GM10266 (cell line): ENCODE measurements around the gene FLG2.
"Not testable (repeated sequence)": the region's sequence is repeated elsewhere in the genome, so short reads cannot be mapped to it uniquely, and the experiment has no call there.

Source experiments
- DNase-seq: peaks from one replicate; pipeline ENCODE4 v3.0.0; 2012; ENCODE audit errors: extremely low spot score
- TF ChIP-seq, protein P1 (sequence below): IDR thresholded peaks from 2 replicates; pipeline ENCODE4 v1.5.1; 2012; ENCODE audit warnings: mild to moderate bottlenecking, low read depth; ENCODE audit not compliant: control insufficient read depth, insufficient read depth; ENCODE audit errors: missing control alignments

The FLG2 gene

DNA sequence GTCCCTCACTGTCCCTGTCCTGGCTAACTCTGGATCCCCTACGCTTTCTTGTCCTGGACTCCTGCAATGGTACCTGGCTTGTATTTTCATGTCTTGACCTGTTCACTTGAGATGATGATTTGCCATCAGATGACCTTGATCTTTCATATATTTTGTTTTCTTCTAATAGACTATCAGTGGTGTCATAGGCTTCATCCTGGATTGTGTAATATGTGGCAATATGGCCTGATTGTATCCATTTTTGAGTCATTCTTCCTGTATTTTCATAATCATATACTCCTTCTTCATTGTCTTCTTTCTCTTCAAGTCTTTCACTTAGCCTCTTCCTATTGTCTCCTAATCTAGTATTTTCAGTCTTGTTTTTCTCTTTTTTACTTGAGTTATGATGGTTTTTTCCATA lies 45.8 kb downstream of the FLG2 start:
- TF ChIP-seq, protein P1, sequence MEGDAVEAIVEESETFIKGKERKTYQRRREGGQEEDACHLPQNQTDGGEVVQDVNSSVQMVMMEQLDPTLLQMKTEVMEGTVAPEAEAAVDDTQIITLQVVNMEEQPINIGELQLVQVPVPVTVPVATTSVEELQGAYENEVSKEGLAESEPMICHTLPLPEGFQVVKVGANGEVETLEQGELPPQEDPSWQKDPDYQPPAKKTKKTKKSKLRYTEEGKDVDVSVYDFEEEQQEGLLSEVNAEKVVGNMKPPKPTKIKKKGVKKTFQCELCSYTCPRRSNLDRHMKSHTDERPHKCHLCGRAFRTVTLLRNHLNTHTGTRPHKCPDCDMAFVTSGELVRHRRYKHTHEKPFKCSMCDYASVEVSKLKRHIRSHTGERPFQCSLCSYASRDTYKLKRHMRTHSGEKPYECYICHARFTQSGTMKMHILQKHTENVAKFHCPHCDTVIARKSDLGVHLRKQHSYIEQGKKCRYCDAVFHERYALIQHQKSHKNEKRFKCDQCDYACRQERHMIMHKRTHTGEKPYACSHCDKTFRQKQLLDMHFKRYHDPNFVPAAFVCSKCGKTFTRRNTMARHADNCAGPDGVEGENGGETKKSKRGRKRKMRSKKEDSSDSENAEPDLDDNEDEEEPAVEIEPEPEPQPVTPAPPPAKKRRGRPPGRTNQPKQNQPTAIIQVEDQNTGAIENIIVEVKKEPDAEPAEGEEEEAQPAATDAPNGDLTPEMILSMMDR: no peak
- DNase-seq: no peak

DNA sequence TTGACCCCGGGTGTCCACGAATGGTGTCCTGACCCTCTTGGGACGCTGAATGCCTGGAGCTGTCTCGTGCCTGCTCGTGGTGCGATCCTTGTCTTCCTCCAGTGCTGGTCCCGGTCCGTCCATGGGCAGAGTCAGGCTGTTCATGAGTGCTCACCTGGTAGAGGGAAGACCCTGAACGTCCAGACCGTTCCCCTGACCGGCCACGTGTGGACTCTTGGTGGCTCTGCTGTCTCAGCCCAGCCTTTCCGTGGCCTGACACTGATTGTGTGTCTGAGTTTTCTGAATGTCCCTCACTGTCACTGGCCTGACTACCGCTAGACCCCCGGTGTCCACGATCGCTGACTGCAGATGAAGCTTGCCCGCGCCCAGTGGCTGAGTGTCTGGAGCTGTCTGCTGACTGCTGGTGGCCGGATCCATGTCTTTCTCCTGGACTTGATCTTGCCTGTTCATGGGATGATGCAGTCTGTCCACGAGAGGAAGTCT lies 46.4 kb downstream of the FLG2 start:
- DNase-seq: no peak
- TF ChIP-seq, protein P1: no peak

DNA sequence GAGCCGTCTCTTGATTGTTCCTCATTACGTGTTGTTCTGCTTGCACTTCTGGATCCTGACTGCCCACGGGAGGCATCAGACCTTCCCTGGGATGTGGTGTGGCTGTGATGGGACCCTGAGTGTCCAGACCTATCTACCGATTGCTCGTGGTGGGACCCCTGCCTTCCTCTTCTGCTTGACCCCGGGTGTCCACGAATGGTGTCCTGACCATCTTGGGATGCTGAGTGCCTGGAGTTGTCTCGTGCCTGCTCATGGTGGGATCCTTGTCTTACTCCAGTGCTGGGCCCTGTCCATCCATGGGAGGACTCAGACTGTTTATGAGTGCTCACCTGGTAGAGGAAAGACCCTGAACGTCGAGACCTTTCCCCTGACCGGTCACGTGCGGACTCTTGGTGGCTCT lies 47.6 kb downstream of the FLG2 start:
- not testable (repeated sequence) for DNase-seq

DNA sequence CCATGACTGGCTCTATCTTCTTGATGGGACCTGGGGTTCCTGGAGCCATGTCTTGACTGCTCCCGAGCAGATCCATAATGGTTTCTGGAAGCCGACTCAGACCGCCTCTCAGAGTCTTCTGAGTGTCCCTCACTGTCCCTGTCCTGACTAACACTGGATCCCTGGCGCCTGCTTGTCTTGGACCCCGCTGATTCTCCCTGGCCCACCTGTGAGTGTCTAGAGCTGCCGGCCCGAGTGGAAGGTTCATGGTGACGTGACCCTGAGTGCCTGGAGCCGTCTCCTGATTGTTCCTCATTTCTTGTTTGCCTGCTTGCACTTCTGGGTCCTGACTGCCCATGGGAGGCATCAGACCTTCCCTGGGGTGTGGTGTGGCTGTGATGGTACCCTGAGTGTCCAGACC lies 49.9 kb downstream of the FLG2 start:
- no peak for DNase-seq
- TF ChIP-seq, protein P1: no peak

DNA sequence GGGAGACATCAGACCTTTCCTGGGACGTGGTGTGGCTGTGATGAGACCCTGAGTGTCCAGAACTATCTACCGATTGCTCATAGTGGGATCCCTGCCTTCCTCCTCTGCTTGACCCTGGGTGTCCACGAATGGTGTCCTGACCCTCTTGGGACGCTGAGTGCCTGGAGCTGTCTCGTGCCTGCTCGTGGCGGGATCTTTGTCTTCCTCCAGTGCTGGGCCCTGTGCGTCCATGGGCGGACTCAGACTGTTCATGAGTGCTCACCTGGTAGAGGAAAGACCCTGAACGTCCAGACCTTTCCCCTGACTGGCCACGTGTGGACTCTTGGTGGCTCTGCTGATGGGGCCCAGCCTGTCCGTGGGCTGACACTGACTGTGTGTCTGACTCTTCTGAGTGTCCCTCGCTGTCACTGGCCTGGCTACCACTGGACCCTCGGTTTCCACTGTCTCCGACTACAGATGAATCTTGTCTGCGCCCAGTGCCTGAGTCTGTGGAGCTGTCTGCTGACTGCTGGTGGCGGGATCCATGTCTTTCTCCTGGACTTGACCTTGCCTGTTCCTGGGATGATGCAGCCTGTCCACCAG lies 50.4 kb downstream of the FLG2 start:
- DNase-seq: not testable (repeated sequence)

DNA sequence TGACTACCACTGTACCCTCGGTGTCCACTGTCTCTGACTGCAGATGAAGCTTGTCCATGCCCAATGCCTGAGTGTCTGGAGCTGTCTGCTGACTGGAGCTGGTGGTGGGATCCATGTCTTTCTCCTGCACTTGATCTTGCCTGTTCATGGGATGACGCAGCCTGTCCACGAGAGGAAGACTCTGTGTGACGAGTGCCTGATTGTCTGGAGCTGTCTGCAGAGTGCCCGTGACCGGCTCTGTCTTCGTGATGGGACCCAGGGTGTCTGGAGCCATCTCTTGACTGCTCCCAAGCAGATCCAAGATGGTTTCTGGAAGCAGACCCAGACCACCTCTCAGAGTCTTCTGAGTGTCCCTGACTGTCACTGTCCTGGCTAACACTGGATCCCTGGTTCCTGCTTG lies 51.0 kb downstream of the FLG2 start:
- DNase-seq: not testable (repeated sequence)

DNA sequence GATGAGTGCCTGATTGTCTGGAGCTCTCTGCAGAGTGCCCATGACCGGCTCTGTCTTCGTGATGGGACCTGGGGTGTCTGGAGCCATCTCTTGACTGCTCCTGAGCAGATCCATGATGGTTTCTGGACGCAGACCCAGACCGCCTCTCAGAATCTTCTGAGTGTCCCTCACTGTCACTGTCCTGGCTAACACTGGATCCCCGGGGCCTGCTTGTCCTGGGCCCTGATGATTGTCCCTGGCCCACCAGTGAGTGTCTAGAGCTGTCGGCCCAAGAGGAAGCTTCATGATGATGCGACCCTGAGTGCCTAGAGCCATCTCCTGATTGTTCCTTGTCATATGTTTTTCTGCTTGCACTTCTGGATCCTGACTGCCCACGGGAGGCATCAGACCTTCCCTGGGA lies 51.8 kb downstream of the FLG2 start:
- not testable (repeated sequence) for DNase-seq

DNA sequence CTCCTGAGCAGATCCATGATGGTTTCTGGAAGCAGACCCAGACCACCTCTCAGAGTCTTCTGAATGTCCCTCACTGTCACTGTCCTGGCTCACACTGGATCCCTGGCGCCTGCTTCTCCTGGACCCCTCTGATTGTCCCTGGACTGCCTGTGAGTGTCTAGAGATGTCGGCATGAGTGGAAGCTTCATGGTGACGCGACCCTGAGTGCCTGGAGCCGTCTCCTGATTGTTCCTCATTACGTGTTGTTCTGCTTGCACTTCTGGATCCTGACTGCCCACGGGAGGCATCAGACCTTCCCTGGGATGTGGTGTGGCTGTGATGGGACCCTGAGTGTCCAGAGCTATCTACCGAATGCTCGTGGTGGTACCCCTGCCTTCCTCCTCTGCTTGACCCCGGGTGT lies 53.7 kb downstream of the FLG2 start:
- not testable (repeated sequence) for DNase-seq

DNA sequence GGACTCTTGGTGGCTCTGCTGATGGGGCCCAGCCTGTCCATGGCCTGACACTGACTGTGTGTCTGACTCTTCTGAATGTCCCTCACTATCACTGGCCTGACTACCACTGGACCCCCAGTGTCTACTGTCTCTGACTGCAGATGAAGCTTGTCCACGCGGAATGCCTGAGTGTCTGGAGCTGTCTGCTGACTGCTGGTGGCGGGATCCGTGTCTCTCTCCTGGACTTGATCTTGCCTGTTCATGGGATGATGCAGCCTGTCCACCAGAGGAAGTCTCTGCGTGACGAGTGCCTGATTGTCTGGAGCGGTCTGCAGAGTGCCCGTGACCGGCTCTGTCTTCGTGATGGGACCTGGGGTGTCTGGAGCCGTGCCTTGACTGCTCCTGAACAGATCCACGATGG lies 55.0 kb downstream of the FLG2 start:
- not testable (repeated sequence) for DNase-seq

DNA sequence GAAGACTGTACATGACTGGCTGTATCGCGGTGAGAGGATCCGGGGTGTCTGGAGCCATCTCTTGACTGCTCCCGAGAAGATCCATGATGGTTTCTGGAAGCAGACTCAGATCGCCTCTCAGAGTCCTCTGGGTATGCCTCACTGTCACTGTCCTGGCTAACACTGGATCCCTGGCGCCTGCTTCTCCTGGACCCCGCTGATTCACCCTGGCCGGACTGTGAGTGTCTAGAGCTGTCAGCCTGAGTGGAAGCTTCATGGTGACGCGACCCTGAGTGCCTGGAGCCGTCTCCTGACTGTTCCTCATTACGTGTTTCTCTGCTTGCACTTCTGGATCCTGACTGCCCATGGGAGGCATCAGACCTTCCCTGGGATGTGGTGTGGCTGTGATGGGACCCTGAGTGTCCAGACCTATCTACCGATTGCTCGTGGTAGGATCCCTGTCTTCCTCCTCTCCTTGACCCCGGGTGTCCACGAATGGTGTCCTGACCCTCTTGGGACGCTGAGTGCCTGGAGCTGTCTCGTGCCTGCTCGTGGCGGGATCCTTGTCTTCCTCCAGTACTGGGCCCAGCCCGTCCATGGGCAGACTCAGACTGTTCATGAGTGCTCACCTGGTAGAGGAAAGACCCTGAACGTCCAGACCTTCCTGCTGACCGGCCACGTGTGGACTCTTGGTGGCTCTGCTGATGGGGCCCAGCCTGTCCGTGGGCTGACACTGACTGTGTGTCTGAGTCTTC lies 56.5 kb downstream of the FLG2 start:
- DNase-seq: not testable (repeated sequence)
